HG03097 (cell line): ENCODE data around the gene CHRFAM7A.
"Not testable (repeated sequence)": the region's sequence is repeated elsewhere in the genome, so short reads cannot be mapped to it uniquely, and the experiment has no call there.

Source experiments
- ATAC-seq: cut with Tn5 transposase; IDR thresholded peaks from one replicate; pipeline ENCODE4 v1.9.1; 2021; ENCODE audit not compliant: unreplicated experiment, low FRiP score

CHRFAM7A gene

DNA sequence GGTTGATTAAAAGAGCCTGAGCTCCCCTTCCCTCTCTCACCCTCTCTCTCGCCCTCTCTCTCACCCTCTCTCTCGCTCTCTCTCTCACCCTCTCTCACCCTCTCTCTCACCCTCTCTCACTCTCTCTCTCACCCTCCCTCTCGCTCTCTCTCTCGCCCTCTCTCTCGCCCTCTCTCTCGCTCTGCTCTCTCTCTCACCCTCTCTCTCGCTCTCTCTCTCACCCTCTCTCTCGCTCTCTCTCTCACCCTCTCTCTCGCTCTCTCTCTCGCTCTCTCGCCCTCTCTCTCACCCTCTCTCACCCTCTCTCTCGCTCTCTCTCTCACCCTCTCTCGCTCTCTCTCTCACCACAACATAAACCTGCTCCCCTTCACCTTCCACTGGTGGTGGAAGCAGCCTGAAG, 67.2 kb downstream of the CHRFAM7A start:
- not testable (repeated sequence) for ATAC-seq

GRCh38 chr15:30321063-30321462, 72.3 kb downstream of the CHRFAM7A start:
- not testable (repeated sequence) for ATAC-seq

GRCh38 chr15:30315704-30316103, 77.6 kb downstream of the CHRFAM7A start:
- not testable (repeated sequence) for ATAC-seq

DNA sequence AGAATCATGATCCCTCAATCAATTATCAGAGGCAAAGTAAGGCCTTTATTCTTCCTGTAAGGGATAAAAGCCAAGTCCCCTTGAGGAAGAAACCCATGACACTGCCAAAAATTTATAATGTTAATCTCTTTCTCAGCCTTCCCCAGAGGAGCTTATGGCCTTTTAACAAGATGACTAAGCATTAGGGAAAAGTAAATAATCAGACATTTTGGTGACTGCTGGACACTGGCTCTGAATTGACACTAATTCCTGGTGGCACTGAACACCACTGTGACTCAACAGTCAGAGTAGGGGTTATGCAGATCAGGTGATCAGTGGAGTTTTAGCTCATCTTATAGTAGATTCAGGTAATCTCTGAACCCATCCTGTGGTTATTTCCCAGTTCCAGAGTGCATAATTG, 82.8 kb downstream of the CHRFAM7A start:
- not testable (repeated sequence) for ATAC-seq
